Measurements from ENCODE around the gene C13orf46.

C13orf46 gene

DNA sequence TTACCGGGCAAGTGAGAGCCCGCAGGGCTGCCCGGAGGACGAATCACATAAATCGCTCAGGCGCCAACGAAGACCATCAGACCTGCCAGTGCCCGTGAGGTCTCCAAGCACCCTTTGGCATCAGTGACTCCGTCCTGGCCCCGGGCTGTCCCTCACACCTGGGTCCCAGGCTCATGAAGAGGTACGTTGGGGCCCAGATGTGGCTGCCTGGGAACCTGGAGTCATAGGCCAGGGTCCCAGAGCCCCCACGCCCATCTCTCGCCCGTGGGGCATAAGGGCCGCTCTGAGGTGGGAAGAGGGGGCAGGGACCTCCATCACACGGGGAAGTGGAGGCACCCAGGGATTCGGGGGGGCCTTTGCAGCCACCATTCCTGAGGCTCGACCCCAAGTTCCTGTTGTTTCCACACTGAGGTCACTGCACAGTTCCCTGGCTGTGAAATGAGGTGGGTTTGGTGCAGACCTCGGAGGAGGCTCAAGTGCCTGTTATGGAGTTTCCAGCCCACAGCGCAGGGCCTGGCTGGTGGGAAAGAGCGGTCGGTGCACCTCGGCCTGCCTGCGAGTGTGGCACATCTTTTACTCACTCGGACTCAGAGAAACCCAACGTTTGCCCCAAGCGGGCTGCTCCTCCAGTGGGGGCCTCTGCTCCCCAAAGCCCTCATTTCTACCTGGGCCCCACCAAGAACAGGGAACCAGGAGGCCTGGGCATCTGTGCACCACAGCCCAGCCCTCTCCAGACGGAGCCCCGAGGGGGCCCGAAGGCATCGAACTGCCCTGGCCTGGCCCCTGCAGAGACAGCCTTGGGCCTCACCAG, 35.9 kb upstream of the C13orf46 start:
- no peak for DNase-seq

DNA sequence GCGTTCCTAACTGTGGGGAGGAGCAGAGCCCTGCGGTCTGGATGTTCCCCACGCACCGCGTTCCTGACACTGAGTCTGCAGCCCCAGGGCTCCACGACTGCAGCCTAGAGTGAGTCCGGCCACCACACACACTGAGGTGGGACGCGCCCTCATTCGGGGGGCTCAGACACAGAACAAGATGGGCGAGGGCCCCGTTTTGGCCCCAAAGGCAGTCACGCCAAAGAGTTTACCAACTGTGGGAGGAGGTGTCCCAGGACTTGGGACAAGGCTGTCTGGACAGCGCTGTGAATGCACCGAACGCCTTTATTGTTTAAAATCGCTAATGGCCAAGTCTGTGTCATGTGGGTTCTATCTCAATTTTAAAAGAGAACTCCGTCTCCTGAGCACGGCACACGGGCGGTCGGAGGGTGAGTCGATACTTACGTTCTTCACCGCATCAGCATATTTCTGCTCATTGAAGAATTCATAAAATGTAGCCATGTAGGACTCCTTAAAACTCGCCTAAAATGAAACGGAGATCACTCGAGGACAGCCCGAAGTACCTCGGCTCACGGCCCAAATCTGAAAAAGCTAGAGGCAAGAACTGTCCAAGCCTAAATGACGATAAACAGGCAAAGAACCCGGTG, 35.2 kb upstream of the C13orf46 start:
- DNase-seq: no peak

DNA sequence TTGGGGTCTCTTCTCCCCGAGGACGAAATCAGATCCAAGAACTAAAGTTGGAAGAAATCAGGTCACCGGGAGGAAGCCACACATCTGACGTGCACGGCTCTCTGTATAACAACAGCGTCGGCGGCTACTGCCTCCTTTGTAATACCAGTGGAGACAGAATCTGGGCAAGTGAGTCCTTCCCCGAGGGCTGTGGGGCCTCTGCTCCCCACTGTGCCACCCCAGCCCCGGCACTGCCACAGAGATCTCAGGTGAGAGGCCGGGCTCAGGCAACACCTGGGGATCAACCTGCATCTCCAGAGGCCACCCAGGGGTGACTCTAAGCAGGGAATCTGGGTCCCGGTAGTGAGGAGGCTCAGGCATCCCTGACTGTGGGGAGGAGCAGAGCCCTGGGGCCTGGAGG, 33.7 kb upstream of the C13orf46 start:
- no peak for DNase-seq

DNA sequence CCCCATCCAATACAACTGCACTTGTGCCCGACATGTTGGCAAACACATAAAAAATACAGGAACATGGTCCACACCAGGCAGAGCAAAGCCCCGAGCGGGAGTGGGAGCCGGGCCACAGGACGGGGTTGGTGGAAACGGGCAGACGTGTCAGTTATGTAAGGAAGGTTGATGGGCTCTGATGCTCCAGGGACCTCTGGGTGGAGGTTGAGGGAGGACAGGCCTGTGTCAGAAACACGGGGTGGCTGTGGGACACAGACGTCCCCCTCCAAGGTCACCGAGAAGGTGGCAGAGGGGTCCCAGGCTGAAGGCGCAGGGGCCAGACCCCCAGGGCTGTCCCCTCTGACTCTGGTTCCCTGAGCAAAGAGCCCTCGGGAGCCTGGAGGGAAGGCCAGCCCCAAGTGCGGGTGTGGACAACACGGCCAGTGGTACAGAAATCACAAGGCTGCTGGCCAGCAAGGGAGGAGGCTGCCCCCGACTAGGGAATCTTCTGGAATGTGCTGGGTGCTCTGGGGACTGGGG, 31.4 kb upstream of the C13orf46 start:
- DNase-seq: no peak

DNA sequence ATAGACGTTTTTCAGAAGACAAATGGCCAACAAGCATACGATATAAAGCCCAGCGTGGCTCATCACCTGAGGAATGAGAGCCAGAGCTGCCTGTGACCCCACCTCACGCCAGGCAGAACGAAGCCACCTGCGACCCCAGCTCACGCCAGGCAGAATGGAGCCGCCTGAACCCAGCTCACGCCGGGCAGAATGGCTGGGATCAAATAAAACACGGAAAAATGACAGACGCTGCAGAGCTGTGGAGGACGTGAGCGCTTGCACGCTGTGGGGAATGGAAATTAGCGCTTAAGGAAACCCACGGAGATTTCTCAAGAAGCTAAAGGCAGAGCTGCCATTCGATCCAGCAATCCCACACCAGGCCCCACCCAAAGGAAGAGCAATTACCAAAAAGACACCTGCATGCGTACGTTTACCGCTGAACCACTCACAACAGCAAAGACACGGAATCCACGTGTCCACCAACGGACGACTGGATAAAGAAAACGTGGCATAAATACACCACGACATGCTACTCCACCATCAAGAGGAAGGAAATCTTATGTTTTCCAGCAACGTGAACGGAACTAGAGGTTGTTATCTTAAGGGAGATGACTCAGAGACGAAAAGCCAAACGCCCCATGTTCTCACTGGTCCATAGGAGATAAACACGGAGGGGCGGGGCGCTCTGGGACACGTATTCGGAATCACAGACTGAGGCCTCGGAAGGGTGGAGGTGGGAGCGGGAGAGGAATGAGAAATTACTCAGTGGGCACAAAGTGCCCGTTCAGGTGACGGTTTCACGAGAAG, 30.7 kb upstream of the C13orf46 start:
- DNase-seq: no peak

DNA sequence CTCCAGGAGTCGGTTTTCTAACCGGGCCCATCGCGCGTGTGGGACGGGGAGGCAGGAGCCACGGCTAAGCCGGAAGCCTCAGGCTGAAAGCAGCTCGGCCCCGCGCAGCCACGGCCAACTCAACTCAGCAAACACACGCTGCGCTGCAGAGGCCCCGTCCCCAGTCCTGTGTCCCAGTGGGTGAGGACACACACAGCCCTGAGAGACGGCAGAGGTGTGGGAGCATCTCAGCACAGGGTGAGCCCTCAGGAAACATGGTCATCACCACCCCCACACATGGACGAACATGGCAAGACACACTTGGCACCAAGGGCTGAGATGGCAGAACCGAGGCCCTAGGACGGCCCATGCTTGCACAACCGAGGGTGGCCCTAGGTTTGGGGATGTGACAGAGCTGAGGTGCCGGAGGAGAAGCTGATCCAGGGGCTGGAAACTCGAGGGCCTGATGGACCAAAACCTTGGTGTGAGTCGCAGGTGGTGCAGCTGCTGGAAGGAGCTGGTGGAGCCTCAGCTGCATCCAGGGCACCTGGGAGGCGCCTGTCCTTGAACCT, 29.0 kb upstream of the C13orf46 start:
- DNase-seq: no peak

DNA sequence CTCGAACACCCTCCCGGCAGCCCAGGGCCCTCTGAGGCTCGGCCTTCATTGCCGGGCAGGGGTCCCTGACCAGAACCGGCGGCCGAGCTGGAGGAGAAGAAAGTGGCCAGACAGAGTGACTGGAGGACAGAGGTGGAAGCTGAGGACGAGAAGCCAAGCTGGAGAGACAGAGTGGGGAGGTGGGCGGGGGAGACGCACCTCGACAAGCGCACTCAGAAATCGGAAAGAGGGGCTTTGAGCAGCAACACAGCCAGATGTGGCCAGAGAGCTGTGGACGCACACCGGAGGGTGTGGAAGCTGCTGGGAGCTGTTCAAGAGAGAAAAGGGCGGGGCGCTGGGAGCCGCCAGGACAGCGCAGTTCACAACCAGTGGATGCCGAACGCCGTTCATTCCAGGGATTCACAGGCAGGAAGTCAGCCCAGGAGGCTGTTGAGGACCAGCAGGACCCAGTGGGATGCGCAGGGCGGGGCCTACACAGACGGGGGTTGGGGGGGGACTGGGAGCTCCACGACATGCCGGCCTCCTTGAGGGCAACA, 28.2 kb upstream of the C13orf46 start:
- no peak for DNase-seq

DNA sequence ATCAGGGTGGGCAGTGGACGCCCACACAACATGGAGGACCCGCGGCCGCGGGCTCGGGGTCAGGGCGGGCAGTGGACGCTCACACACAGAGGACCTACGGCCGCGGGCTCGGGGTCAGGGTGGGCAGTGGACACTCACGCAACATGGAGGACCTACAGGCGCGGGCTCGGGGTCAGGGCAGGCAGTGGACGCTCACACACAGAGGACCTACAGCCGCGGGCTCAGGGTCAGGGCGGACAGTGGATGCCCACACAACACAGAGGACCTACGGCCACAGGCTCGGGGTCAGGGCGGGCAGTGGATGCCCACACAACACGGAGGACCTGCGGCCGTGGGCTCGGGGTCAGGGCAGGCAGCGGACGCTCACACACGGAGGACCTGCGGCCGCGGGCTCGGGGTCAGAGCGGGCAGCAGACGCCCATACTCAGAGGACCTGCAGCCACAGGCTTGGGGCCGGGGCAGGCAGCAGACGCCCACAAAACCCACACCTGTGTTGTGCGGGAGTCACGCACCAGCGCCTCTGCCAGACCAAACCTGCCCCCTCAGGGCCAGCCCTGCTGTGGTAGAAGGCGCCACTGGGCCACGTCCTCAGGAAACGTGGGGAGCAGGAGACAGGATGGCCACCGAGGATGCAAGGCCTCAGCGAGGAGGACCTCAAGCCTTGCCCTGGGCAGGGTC, 27.6 kb upstream of the C13orf46 start:
- DNase-seq: no peak

DNA sequence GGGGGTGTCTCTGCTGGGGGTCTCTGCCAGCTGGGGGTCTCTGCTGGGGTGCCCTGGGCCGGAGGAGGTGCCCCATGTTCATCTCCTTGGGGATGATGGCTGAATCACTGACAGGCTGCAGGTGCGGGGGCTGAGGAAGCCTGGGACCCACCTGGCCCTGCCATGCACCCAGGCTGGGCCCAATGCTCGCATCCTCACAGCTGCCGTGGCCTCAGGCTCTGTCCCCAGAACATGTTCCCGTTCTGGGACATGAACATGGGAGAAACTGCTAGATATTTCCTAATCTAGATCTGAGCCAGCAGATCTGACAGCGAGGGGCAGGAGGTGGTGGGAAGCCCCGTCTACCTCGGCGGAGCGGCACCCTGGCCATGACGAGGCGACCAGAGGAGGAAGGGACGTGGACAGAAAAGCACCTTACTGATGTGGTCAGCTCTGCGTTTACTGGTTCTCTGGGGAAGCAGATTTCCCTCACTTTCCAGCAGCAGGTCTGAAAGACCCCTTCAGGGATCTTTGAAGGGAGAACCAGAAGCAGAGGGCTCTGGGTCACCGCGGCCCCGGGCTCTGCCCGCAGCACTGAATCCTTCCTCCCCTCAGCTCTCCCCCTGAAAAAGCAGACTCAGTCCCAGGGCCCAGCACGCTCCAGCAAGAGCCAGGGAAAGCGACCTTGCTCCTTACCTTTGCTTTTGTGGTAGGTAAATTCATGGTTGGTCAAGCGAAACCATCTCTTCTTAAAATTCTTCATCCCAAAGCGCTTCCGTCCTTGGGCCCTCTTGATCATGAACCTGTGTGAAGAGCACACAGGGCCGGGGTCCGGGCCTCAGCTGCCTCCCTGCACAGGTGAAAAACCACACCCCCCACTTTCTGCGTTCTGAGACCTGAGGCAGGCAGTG, 26.5 kb upstream of the C13orf46 start:
- DNase-seq: no peak

DNA sequence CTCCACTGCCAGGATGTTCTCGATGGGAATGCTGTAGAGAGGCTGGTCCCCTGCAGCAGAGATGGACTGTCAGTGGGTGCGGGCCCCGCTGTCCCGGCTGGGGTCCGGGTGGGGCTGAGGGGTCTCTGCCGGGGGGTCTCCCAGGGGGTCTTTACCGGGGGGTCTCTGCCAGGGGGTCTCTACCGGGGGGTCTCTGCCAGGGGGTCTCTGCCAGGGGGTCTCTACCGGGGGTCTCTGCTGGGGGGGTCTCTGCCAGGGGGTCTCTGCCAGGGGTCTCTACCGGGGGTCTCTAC, 25.7 kb upstream of the C13orf46 start:
- no peak for DNase-seq

DNA sequence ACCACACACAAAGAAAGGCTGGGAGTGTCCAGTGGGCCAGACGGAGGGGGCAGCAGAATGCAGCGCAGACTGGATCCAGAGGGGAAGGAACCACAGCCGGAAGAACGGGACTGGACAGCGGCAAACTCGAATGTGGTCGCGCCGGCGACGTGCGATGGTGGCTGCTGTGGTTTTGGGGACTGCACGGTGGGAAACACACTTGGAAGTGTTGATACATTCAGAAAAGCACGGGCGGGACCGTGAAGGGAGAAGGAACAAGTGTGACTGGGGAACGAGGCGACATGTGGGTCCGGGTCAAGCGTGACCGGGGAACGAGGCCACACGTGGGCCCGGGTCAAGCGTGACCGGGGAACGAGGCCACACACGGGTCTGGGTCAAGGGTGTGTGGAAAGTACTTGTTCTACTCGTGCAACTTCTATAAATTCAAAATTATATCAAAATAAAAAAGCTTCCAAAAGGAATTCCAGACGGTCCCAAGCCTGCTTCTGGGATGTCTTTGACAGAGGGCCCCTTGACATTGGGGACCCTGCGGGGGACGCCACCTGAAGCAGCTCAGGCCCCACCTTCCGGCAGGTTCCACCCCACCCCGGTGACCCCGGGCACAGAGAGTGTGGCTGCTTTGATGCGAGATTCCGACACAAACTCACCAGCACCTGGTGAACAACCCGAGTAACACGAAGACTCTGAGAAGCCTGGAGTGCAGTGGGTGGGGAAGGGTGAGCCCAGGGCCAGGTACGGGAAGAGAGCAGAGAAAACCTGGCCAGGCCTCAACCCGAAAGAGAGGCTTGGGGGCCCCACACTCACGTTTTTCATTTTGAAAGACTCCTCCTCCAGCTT, 25.1 kb upstream of the C13orf46 start:
- no peak for DNase-seq

DNA sequence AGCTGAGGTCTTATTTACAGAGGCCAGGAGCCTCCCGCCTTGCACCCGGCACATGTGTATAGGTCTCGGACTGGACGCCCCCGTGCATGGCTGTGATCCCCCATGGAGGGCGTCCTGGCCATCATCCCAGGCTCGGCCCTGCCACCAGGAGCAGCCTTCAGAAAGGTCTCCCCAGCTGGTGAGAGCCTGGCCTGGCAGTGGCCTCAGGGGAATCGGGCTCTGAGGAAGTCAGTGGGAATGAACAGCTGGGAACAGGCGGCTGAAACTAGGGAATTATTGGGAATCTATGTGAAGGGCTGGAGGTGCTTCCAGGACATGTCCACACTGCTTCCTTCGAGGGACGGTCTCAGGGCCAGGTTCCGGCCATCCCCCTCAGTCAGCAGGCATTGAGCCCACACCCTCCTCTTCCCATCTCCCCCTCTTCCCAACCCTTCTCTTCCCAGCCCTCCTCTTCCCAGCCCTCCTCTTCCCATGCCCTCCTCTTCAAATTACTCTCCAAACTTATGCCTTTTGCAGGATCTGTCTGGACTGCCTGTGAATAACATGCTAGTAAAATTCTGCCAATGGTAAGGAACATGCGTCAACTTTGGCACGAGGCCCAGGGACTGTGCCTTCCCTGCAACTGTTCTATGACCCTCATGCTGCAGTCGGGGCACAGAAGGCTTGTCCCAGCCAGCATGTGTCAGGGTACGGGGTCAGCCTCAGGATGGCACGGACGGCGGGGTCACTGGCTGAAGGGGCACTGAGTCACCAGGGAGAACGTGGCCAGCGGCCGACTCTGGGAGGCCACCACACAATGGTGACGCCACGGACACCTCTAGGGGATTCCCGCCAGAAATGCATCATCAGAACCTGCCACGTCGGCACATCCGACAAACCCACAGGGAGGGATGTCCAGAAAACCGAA, 24.2 kb upstream of the C13orf46 start:
- no peak for DNase-seq

DNA sequence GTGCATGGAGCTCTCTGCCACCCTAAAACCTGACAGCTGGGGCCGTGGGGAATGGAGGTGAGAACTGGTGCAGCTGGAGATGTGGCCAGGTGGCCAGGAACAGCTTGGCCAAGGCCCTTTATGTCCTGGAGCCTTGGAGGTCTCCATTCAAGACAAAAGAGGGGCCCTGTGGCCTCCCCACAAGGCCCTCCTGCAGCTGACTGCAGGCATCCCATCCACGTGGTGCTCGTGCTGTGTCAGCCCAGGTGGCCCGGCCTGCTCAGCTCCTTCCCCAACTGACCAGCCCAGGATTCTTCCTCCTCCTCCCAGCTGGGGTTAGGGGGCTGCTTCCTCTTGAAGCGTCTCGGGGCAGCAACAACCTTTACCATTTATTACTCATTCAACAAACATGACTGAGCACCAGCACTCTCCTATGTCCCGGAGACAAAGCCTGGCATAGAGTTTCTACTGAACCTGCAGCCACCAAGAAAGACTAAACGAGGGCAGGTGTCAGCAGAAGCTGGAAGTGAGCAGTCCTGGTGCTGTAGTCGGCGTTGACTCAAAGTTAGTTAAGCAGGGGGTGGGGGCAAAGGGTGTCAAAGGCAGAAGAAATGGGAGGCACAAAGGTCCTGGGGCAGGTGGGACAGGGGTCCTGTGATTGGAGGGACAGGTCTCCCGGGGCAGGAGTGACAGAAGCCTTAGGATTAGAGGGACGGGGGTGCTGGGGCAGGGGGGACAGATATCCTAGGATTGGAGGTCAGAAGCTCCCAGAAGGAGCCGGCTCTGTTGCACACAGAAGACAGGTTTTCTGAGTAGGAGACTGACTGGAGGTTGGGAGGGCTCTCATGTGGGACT, 23.3 kb upstream of the C13orf46 start:
- no peak for DNase-seq

DNA sequence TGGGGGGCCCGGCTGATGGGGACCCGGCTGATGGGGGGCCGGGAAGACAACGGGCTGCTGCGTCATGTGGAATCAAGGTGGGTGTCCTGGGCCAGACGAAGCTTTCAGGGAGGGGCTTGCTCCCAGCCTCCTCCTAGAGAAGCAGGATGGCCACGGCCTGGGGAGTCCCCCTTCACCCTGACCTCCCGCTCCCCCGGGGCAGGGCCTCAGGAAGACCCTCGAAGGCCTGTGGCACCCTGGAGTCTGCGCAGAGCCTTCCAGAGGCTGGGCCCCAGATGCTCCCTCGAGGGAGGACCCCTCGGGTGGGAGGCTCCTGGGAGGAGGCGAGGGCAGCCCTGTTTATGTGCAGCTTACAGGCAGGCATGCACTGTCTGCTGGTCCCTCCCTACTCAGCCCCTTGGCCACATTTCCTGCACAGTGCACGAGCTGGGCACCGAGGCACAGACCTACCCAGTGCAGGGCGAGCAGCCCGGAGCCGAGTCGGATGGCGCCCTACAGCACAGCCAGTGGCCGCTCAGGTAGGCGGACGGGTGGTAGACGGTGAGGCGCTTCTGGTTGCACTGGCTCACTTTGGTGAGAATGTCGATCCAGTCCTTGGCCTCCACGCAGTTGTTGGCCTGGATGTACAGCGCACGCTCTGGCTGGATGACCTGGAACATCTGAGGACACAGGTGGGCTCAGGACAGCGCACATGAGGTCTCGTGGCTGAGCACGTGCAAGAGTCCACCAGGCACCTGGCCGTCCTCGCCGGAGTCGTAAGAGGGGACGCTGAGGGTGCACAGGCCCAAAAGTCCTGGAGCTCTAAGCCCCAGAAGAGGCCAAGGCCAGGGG, 22.4 kb upstream of the C13orf46 start:
- no peak for DNase-seq

DNA sequence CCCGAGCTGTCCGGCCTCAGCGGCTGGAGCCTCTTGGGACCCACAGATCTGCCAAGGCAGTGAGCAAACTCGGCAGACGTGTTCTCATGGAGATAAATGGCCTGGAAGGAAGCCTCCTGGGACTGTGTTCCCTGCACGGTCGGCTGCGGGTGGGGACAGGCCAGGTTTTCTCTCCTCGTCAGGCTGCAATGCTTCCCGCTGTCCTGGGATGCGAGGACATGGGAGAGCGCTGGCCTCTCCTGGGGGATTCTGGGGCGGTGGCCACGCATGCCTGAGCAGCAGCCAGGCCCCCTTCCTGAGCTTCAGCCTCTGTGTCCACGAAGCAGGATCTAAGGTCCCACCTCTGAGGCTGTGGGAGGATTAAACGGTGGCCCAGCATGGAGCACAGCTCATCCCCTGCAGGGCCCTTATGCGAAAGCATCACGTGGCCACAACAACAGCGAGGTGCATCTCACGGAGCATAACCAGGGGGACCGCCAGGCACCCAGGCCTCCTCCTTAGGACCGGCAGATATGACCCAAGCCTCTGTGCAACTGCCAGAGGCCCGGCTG, 21.2 kb upstream of the C13orf46 start:
- DNase-seq: no peak

DNA sequence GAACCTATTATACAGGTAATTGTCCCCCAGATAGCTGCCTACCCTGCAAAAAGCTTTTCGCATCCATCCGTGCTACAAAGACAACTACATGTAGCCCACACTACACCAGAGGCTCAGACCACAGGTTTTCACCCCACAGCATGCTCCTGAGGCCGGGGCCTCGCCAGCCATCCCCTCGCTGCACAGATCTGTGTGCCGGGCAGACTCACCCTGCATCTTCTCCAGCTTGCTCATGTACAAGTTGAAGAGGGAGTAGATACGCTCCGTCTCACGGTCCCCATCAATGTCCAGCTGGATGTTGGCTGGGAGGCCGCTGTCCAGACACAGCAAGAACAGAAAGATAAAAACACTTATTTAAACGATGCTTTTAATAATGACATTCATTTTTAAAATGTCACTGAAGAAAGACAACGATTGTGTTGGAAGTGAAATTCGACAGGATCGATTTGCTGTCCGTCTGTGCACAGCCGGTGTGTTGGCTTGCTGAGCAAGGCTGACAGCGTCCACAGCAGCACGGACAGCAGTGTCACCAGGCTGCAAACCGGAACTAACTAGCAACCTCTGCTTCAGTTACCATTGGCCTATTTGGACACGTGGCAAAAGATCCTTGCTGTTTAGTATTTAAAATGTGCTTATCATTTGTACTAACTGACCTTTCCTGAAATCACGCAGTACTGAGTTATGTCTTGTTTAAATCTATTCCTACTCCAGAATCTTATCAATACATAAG, 18.6 kb upstream of the C13orf46 start:
- DNase-seq: no peak
